IPS-18c (cell line): ENCODE data around the gene CGB8.
"Not testable (repeated sequence)": the region's sequence is repeated elsewhere in the genome, so short reads cannot be mapped to it uniquely, and the experiment has no call there.

Experiments used
- H3K4me3 ChIP-seq: 2 replicates; pipeline ENCODE4 v1.7.0; 2013; ENCODE audit warnings: low read depth, mild to moderate bottlenecking, low read length, moderate library complexity; ENCODE audit not compliant: insufficient read depth
- H3K9me3 ChIP-seq: one replicate; pipeline ENCODE4 v1.6.1; 2013; ENCODE audit warnings: mild to moderate bottlenecking, low read length, moderate library complexity; ENCODE audit not compliant: control insufficient read depth, insufficient read depth

The CGB8 gene

GRCh38 chr19:49049011-49049410, at the start of gene CGB8:
TSS of gene CGB8 (minus strand) at chr19:49049111. CDS start at chr19:49048739, 372 bp downstream.
- not testable (repeated sequence) for H3K4me3 ChIP-seq, H3K9me3 ChIP-seq

DNA sequence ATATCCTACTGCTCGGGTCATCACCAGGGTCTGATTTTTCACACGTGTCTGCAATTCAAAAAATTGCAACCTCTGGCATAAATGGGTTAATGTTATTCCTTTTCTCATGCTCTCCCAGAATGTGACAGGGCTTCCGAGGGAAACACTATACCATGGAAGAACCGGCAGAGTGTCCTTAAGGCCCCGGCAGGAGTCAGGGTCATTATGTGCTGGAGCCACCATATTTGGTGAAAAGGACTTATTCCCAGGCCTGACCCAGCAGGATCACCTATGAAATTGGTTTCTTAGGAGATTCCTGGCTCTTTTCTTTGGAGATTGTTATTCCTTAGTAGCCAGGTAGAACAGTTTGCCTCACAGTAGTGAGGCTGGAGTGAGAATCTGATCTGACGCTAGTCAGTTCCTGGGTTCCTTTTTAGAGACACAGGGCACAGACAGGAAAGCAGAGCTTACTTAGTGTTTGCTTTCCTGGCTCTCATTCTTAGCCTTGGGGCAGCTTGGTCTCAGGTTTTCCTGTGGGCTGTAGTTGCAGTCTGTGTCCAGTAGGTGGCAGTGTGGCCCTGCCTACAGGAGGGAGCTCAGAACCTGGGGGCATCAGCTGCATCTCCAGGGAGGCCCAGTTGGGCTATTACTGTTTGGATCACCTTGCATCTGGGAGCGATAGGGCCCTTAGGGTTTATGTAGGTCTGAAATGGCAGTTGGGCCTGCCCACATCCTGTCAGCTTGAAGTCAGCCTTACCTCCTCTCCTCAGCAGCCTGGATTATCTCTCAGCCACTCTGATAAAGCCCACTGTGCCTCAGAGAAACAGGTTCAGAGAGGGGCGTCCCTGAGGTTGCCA, 48.8 kb upstream of the CGB8 start:
- Histone ChIP-seq H3K9me3 (peaks cover 2% of the 10 kb centered on the region), H3K4me3 (no peak overlapping the region)

- no peak overlapping the region for H3K4me3 ChIP-seq
- H3K9me3 ChIP-seq, result peaks cover 2% of the 10 kb centered on the region
Measured at GRCh38 chr19:49094505-49095482, 45.9 kb upstream of the CGB8 start.

- H3K4me3 ChIP-seq, result no peak overlapping the region
Measured at GRCh38 chr19:49092686-49093085, 43.8 kb upstream of the CGB8 start.

GRCh38 chr19:49091391-49092038, 42.6 kb upstream of the CGB8 start:
- no peaks in the 10 kb centered on the region for H3K9me3 ChIP-seq
- H3K4me3 ChIP-seq, result no peak overlapping the region

More at GRCh38 chr19:49092686-49093085, 43.8 kb upstream of the CGB8 start:
- H3K9me3 ChIP-seq, result no peaks in the 10 kb centered on the region

- Histone ChIP-seq H3K9me3 (no peaks in the 10 kb centered on the region), H3K4me3 (peak overlapping the region; percentile 95)
Measured at GRCh38 chr19:49086296-49086695, 37.4 kb upstream of the CGB8 start.

- H3K4me3 ChIP-seq, result peak overlapping the region; percentile 95
- no peaks in the 10 kb centered on the region for H3K9me3 ChIP-seq
Measured at GRCh38 chr19:49085868-49086232, 36.9 kb upstream of the CGB8 start.

DNA sequence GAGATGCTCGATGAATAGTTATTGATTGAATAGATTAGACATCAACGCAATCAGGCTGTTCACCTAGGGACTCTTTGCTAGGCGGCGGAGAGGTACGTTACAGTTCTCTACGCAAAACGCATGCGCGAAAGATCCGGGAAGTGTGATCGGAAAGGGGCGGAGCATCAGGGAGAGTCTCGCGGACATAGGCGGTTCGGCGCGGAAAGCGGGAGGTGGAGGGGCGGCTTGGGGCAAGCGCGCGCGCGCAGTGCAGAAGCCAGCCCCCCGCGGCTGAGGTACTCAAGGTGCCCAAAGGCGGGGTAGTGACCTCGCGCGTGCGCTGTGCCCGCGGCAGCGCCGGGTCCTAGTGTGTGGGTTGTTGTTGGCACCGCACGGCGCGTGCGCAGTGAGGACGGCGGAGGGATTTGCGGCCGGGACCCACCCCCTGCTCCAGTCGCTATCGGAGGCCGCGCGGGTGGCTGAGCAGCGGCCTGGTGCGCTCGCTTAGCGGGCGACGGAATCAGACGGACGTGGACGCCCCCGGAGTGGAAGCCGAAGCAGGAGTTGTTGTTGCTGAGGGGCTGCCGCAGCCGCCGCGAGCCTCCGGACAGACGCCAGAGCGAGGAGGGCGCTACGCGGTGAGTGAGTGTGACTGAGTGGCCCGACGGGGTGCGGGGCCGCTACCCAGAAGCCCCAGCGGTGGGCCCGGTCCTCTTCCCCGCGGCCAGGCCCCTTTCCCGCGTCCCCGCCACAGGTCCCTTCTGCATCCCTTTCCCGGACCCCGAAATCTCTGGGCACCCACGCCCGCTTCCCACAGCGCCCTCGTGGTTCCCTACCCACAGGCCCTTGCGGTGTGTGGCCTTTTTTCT, 36.3 kb upstream of the CGB8 start, which contains the start of gene SNRNP70:
SNRNP70 (plus strand) TSS at position 432 of the 848 bp plus-strand sequence. CDS start 964 bp downstream, outside the sequence.
- H3K9me3 ChIP-seq, result no peaks in the 10 kb centered on the region
- peak within 1 kb of the TSS; percentile 95 for H3K4me3 ChIP-seq

DNA sequence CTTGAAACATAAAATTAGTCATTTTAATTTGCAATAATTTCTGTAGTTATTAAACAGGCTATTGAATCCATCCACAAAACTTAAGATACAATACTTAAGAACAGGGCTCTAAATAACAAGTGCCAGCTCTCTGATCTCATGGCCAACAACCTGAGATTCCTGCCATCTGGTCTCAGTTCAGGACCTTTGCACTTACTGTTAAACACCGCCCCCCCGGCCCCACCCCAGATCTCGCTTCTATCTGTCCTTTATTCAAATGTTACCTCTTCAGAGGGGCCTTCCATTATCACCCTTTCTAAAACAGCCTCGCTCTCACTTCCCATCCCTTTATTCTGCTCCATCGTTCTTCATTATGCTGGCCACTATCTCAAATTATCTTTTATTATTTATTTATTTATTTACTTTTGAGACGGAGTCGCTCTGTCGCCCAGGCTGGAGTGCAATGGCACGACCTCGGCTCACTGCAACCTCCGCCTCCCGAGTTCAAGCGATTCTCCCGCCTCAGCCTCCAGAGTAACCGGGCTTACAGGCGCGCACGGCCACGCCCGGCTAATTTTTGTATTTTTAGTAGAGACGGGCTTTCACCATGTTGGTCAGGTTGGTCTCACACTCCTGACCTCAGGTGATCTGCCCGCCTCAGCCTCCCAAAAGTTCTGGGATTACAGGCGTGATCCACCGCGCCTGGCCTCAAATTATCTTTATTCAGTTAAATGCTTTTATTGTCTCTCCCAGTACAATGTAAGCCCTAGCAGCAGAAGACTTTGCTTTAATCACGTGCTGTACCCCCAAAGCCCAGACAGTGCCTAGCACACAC, 35.5 kb upstream of the CGB8 start:
- Histone ChIP-seq H3K4me3 (peak overlapping the region; percentile 95; the same call in 1 of the 2 replicates), H3K9me3 (no peaks in the 10 kb centered on the region)

- H3K9me3 ChIP-seq, result no peaks in the 10 kb centered on the region
- no peak overlapping the region for H3K4me3 ChIP-seq
Measured at GRCh38 chr19:49081273-49081672, 32.4 kb upstream of the CGB8 start.

GRCh38 chr19:49080392-49080791, 31.5 kb upstream of the CGB8 start:
- H3K9me3 ChIP-seq, result no peaks in the 10 kb centered on the region
- H3K4me3 ChIP-seq, result no peak overlapping the region

- H3K4me3 ChIP-seq, H3K9me3 ChIP-seq: not testable (repeated sequence)
Measured at GRCh38 chr19:49074869-49075268, 26.0 kb upstream of the CGB8 start.

GRCh38 chr19:49073514-49074378, 24.8 kb upstream of the CGB8 start:
- Histone ChIP-seq H3K4me3 (no peak overlapping the region), H3K9me3 (peaks cover 6% of the 10 kb centered on the region)

DNA sequence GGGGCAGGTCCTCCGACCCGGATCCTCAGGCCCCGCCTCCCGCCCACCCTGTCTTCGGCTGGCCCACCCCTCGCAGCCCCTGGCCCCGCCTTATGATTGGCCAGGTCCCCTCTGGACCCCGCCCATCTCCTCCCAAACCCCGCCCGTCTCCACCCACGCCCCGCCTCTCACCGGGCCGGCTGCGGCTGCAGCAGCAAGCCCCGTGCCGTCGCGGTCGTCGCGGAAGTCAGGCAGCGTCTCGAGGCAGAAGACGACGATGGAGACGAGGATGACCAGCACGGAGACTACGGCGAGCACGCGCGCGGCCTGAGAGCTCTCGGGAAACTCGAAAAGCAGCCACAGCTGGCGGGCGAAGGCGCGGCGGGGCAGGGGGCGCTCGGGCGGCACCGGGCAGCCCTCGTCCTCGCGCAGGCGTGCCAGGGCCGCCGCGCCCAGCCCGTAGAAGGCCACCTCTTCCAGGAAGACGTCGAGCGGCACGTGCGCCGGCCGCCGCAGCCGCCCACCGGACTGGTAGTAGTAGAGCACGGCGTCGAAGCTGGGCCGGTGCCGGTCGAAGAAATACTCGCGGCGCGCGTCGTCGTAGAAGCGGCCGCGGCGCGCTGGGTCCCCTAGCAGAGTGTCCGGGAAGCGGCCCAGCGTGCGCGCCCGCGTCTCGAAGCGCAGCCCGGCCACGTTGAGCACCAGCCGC, 23.1 kb upstream of the CGB8 start:
- H3K4me3 ChIP-seq, result peak overlapping the region; percentile 34

More for the DNA sequence above, 23.1 kb upstream of the CGB8 start:
- H3K9me3 ChIP-seq, result peaks cover 8% of the 10 kb centered on the region
